Left lung (tissue), 10 donors: Measurements from ENCODE around the gene GDNF. TPM values are rescaled to one million over a fixed set of nuclear protein-coding genes. Genes with fewer than 3 reads are reported as not detected.

Experiments
- ATAC-seq: fragments of 200-7000 bp; cut with Tn5 transposase; one replicate; pipeline ENCODE4 v1.9.1; 2020; ENCODE audit warnings: moderate library complexity
- DNase-seq, 4 donors: peaks; one replicate each; pipeline ENCODE4 v3.0.0-alpha.2; 2013 to 2020
- H3K27ac ChIP-seq, 2 donors: fragments of 200-600 bp; sonication (generic) in 1 of 2; one replicate each; pipeline versions ENCODE4 v1.5.0 to v1.8.0; 2020 to 2021
- H3K27me3 ChIP-seq, 2 donors: fragments of 200-600 bp; sonication (generic) in 1 of 2; one replicate each; pipeline versions ENCODE4 v1.5.0 to v1.8.0; 2020 to 2021
- H3K36me3 ChIP-seq, 2 donors: fragments of 200-600 bp; sonication (generic) in 1 of 2; one replicate each; pipeline versions ENCODE4 v1.5.0 to v1.8.0; 2020 to 2021
- H3K4me1 ChIP-seq, 2 donors: fragments of 200-600 bp; one replicate each; pipeline ENCODE4 v1.8.0; 2021
- H3K4me3 ChIP-seq, 2 donors: fragments of 200-600 bp; sonication (generic) in 1 of 2; one replicate each; pipeline versions ENCODE4 v1.5.0 to v1.8.0; 2020 to 2021; ENCODE audit warnings: mild to moderate bottlenecking in 1 of 2
- H3K9me3 ChIP-seq, 2 donors: fragments of 200-600 bp; sonication (generic) in 1 of 2; one replicate each; pipeline versions ENCODE4 v1.5.0 to v1.8.0; 2020 to 2021
- CTCF ChIP-seq, 2 donors: fragments of 200-600 bp; sonication (generic) in 1 of 2; IDR thresholded peaks; one replicate each; pipeline versions ENCODE4 v1.5.0 to v1.8.0; 2021; ENCODE audit warnings: antibody characterized with exemption in 2 of 2
- intact Hi-C, 2 donors: fragments of 100-400 bp; cut with DNase I; formaldehyde crosslinking; loops; one replicate each; pipeline versions ENCODE4 v1.11.2 to v1.14.2; 2022
- polyA plus RNA-seq, 6 donors: library from polyadenylated mRNA; unstranded; fragments of 120-200 nt; gene quantifications; one replicate each; pipeline ENCODE4 v1.2.1, GENCODE V29; 2013; ENCODE audit not compliant: insufficient read length in 6 of 6
- total RNA-seq, 2 donors: library from RNA; stranded (reverse); fragmentation: NEBNext Ultra II Directional; extraction: Animal tissue kit (Norgen Biotek cat#: 25700); gene quantifications; one replicate each; pipeline ENCODE4 v1.2.1, GENCODE V29; 2021
- donor health status: DM: no; HTN: yes; CAD: no.
- donor health status: DM: no; HTN: no; CAD: no.

GDNF gene
- total and polyA plus RNA-seq, 8 donors, result 0.06 to 0.17 (median 0.07) TPM; not detected in 4

GRCh38 chr5:37881359-37881758 is 41.5 kb upstream of the GDNF start:
- no peak overlapping the region for H3K4me3 ChIP-seq
- DNase-seq, result no peak
- intact Hi-C loops, result no loop called here
- TF ChIP-seq CTCF (IDR thresholded peaks at IDR 0.05), result no peak
- H3K27me3 ChIP-seq, result peaks cover 0 to 8% of the 10 kb centered on the region in 2 donors
- H3K9me3 ChIP-seq, result no peaks in the 10 kb centered on the region
- ATAC-seq, result no peak
- no peaks in the 10 kb centered on the region for H3K36me3 ChIP-seq
- H3K27ac ChIP-seq, result no peak overlapping the region
- H3K4me1 ChIP-seq, result no peaks in the 10 kb centered on the region

- Histone ChIP-seq H3K27me3 (no peaks in the 10 kb centered on the region), H3K9me3 (no peaks in the 10 kb centered on the region), H3K36me3 (no peaks in the 10 kb centered on the region), H3K4me1 (no peaks in the 10 kb centered on the region), H3K27ac (no peak overlapping the region), H3K4me3 (no peak overlapping the region)
- intact Hi-C loops, result no loop called here
- ATAC-seq (no peak), DNase-seq (no peak)
- TF ChIP-seq CTCF (IDR thresholded peaks at IDR 0.05), result no peak
Measured at GRCh38 chr5:37876943-37877342, 37.1 kb upstream of the GDNF start.

- no peak overlapping the region for H3K27ac ChIP-seq
- H3K36me3 ChIP-seq, result no peaks in the 10 kb centered on the region
- intact Hi-C loops, result no loop called here
- no peaks in the 10 kb centered on the region for H3K27me3 ChIP-seq
- no peak for TF ChIP-seq CTCF (IDR thresholded peaks at IDR 0.05)
- DNase-seq (no peak), ATAC-seq (no peak)
- no peak overlapping the region for H3K4me3 ChIP-seq
- H3K9me3 ChIP-seq, result no peaks in the 10 kb centered on the region
- no peaks in the 10 kb centered on the region for H3K4me1 ChIP-seq
Measured at GRCh38 chr5:37876245-37876644, 36.4 kb upstream of the GDNF start.

- Histone ChIP-seq H3K36me3 (no peaks in the 10 kb centered on the region), H3K9me3 (no peaks in the 10 kb centered on the region), H3K27me3 (no peaks in the 10 kb centered on the region), H3K4me1 (no peaks in the 10 kb centered on the region), H3K27ac (no peak overlapping the region), H3K4me3 (no peak overlapping the region)
- TF ChIP-seq CTCF (IDR thresholded peaks at IDR 0.05), result no peak
- no peak for ATAC-seq
- intact Hi-C loops, result no loop called here
- DNase-seq, result no peak
Measured at GRCh38 chr5:37875051-37875787, 35.4 kb upstream of the GDNF start.

- no peak for TF ChIP-seq CTCF (IDR thresholded peaks at IDR 0.05)
- DNase-seq (no peak), ATAC-seq (no peak)
- intact Hi-C loops, result no loop called here
- Histone ChIP-seq H3K9me3 (no peaks in the 10 kb centered on the region), H3K4me1 (no peaks in the 10 kb centered on the region), H3K27ac (no peak overlapping the region), H3K4me3 (no peak overlapping the region), H3K27me3 (no peaks in the 10 kb centered on the region), H3K36me3 (no peaks in the 10 kb centered on the region)
Measured at GRCh38 chr5:37873988-37874387, 34.1 kb upstream of the GDNF start.
